Right cardiac atrium (tissue), 5 donors: ENCODE data around the gene CYP4F12. TPM values are rescaled to one million over a fixed set of nuclear protein-coding genes. Genes with fewer than 3 reads are reported as not detected.

ENCODE experiments used
- ATAC-seq, 2 donors: fragments of 200-7000 bp; cut with Tn5 transposase; one replicate each; pipeline versions ENCODE4 v1.8.0 to v1.9.1; 2020; ENCODE audit warnings: moderate library complexity in 2 of 2, mild to moderate bottlenecking in 1 of 2
- DNase-seq, 3 donors: peaks; one replicate each; pipeline ENCODE4 v3.0.0-alpha.2; 2020
- H3K27ac ChIP-seq: one replicate; pipeline ENCODE4 v1.5.1; 2013; ENCODE audit warnings: mild to moderate bottlenecking, low read length, control low read depth, moderate library complexity
- H3K27me3 ChIP-seq: one replicate; pipeline ENCODE4 v1.6.1; 2013; ENCODE audit not compliant: control insufficient read depth, insufficient read depth
- H3K4me1 ChIP-seq: one replicate; pipeline ENCODE4 v1.6.1; 2013; ENCODE audit warnings: low read length; ENCODE audit not compliant: control insufficient read depth, insufficient read depth
- H3K4me3 ChIP-seq: one replicate; pipeline ENCODE4 v1.5.1; 2013; ENCODE audit warnings: low read length, control low read depth
- H3K9me3 ChIP-seq: one replicate; pipeline ENCODE4 v1.6.1; 2013; ENCODE audit warnings: low read length; ENCODE audit not compliant: control insufficient read depth
- WGBS: extraction: QIAGEN DNeasy Blood & Tissue Kit; methylation state at CpG from one replicate; pipeline ENCODE4 v1.1.7; 2013; 5-methylcytosine and 5-hydroxymethylcytosine counted together
- intact Hi-C, 4 donors: fragments of 100-400 bp; cut with DNase I; formaldehyde crosslinking; loops; one replicate each; pipeline versions ENCODE4 v1.11.0 to v1.14.0; 2022 to 2023
- long read RNA-seq, 4 donors: library from polyadenylated mRNA; unstranded; transcript quantifications; one replicate each; pipeline ENCODE4 v2.0.0, GENCODE V29; 2020 to 2021
- polyA plus RNA-seq: library from polyadenylated mRNA; stranded (reverse); fragments of 200-250 nt; gene quantifications from one replicate; pipeline ENCODE4 v1.2.3, GENCODE V29; 2013
- total RNA-seq, 4 donors: library from RNA; stranded (reverse); fragmentation: NEBNext Ultra II Directional; extraction: Animal tissue kit (Norgen Biotek cat#: 25700); gene quantifications; one replicate each; pipeline ENCODE4 v1.2.1, GENCODE V29; 2021
- donor health status: healthy with polysubstance abuse.
- donor health status: DM: no; HTN: yes; CAD: no.
- donor health status: DM: no; HTN: no; CAD: no.
- donor health status: DM: no; HTN: yes; CAD: no; lungs with severe emphysema.
- donor health status: DM: yes; HTN: yes; CAD: no.

CYP4F12 gene
- total RNA-seq, result 1 to 10 TPM; 4.5 to 8.3 (median 7.8) TPM
- polyA plus RNA-seq, result 6.3 TPM
- long read RNA-seq, donor 1, partial matches to known transcripts, result 0 of 7 reads
- long read RNA-seq, donor 1, other reads (novel, unspliced or antisense), result 7 of 7 reads
- long read RNA-seq, donor 2, partial matches to known transcripts, result 0 of 4 reads
- long read RNA-seq, donor 2, other reads (novel, unspliced or antisense), result 2 of 4 reads
- long read RNA-seq, donor 3, partial matches to known transcripts, result 2 of 13 reads
- long read RNA-seq, donor 3, other reads (novel, unspliced or antisense), result 10 of 13 reads
- long read RNA-seq, donor 4, partial matches to known transcripts, result 0 of 2 reads
- long read RNA-seq, donor 4, other reads (novel, unspliced or antisense), result 2 of 2 reads

GRCh38 chr19:15672580-15673175 is at the start of gene CYP4F12:
TSS of gene CYP4F12 (plus strand) at chr19:15673087. CDS start at chr19:15673530, 443 bp downstream.
- DNase-seq, result peak; percentile 92 to 96 (median 96)
- intact Hi-C loops, result loop anchor here in 1 of 4 donors (5.0 kb wide), 1 partner anchor 105 kb away; no protein-coding TSS in a partner anchor
- Histone ChIP-seq H3K4me1 (peaks cover 4% of the 10 kb centered on the region), H3K27me3 (no peaks in the 10 kb centered on the region), H3K27ac (peak within 1 kb of the TSS; percentile 57), H3K4me3 (peak within 1 kb of the TSS; percentile 4), H3K9me3 (no peaks in the 10 kb centered on the region)
- 9% methylated on average over 6 of the region's 6 CpGs for WGBS
- ATAC-seq, result peak; percentile 98

DNA sequence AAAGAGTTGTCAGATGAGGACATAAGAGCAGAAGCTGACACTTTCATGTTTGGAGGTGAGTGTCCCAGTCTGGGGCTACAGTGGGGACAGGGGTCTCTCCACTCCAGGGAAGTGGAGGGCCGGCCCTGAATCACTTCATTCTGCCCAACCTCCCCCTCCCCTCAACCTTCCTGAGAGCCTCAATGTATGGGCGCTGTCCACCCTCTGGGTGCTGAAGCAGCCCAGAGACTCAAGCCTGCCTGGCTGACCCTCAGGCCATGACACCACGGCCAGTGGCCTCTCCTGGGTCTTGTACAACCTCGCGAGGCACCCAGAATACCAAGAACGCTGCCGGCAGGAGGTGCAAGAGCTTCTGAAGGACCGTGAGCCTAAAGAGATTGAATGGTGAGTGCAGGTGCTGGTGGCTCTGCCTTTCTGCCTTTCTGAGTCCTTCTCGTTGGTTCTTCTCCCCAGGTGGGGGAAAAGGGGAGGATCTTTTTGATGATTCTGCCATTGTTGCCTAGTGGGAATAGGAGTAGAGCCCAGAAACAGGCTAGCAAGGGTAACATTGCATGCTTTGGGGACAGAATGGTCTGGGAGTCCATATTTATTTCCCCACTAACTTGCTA is 49.1 kb upstream of the CYP4F12 start:
- Histone ChIP-seq H3K27me3 (no peaks in the 10 kb centered on the region), H3K27ac (no peak overlapping the region), H3K9me3 (no peaks in the 10 kb centered on the region), H3K4me1 (no peaks in the 10 kb centered on the region), H3K4me3 (no peak overlapping the region)
- intact Hi-C loops, result loop anchor here in 1 of 4 donors (10.0 kb wide), 2 partner anchors 191 to 241 kb away; partner anchors contain the start of gene OR10H1
- DNase-seq (no peak), ATAC-seq (no peak)
- 9% methylated on average over 9 of the region's 9 CpGs for WGBS

- WGBS, result 55% methylated on average over 22 of the region's 22 CpGs
- no peak for ATAC-seq
- intact Hi-C loops, result loop anchor here in 2 of 4 donors (2.0 to 10.0 kb wide), 4 partner anchors 186 to 559 kb away; partner anchors contain the start of genes FAM32A (in 1 of the 2) and OR10H1 (in 1 of the 2)
- DNase-seq, result no peak
- no peaks in the 10 kb centered on the region for H3K4me1 ChIP-seq
- no peak overlapping the region for H3K4me3 ChIP-seq
- no peaks in the 10 kb centered on the region for H3K9me3 ChIP-seq
- no peak overlapping the region for H3K27ac ChIP-seq
- no peaks in the 10 kb centered on the region for H3K27me3 ChIP-seq
These were observed 44.5 kb upstream of the CYP4F12 start for GRCh38 chr19:15628236-15629002.

DNA sequence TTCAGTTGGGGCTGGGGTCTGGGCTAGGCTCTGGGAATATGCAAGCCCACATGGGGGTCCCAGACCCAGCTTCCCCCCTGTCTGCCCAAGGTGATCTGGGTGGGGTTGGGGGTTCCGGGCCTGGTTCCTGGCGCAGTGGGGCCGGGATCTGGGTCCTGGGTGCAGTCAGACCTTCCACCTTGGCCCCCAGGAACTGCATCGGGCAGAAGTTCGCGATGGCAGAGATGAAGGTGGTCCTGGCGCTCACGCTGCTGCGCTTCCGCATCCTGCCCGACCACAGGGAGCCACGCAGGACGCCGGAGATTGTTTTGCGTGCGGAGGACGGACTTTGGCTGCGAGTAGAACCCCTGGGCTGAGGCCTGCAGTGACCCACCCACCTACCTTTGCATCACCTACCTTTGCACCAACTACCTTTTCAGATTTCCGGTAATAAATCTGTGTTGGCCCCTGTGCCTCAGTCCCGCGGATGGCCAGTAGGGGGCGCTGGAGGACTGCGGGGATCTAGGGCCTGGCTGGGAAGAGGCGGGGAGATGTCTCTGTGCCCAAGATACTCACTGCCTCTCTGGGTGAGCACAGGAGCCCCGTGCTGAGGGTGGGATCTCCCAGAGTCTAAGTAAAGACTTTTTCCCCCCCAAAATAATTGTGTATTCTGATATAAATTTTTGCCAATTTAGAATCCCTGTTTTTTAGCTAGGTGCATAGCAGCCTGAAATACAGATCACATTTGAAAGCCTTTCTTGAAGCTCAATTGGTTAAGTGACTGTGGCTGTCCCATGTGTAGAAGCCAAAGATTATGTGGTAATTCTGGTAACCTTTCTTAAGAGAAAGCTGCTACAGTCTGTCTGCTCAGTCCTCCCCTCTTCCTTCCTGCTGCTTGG is 43.6 kb upstream of the CYP4F12 start:
- H3K27ac ChIP-seq, result no peak overlapping the region
- H3K4me3 ChIP-seq, result no peak overlapping the region
- intact Hi-C loops, result loop anchor here in 2 of 4 donors (2.0 to 10.0 kb wide), 4 partner anchors 186 to 558 kb away; partner anchors contain the start of genes FAM32A (in 1 of the 2) and OR10H1 (in 1 of the 2)

DNA sequence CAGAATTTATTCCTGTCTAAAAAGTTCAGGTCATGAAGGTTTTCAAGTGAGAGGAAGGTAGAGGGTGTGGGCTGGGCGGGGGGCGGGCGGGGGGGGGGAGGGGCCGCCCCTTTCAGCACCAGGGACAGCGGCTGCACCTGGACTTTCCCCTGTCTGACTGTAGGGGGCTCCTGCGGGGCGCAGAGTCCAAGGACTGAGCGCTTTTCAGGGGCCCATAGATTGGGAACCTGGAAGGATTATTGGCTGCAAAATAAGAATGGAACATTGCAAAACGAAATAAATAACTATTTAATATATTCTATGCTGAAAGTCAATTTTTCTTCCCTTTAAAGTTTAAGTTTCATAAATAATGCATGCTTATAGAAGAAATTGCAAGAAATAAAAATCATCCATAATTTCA is 41.1 kb upstream of the CYP4F12 start:
- DNase-seq (peak in 1 of 3 donors; percentile 53), ATAC-seq (no peak)
- H3K9me3 ChIP-seq, result no peaks in the 10 kb centered on the region
- intact Hi-C loops, result loop anchor here in 1 of 4 donors (10.0 kb wide), 1 partner anchor 183 kb away; the partner anchor contains the start of gene OR10H1
- no peak overlapping the region for H3K4me3 ChIP-seq
- no peaks in the 10 kb centered on the region for H3K27me3 ChIP-seq
- no peak overlapping the region for H3K27ac ChIP-seq
- WGBS, result 3% methylated on average over 9 of the region's 9 CpGs
- no peaks in the 10 kb centered on the region for H3K4me1 ChIP-seq

More for the DNA sequence above, 43.6 kb upstream of the CYP4F12 start:
- Histone ChIP-seq H3K4me1 (no peaks in the 10 kb centered on the region), H3K9me3 (no peaks in the 10 kb centered on the region), H3K27me3 (no peaks in the 10 kb centered on the region)
- peak; percentile 91 to 92 for ATAC-seq
- 15% methylated on average over 25 of the region's 25 CpGs for WGBS
- peak; percentile 76 to 92 (median 92) for DNase-seq

- 48% methylated on average over 5 of the region's 5 CpGs for WGBS
- H3K9me3 ChIP-seq, result no peaks in the 10 kb centered on the region
- no peaks in the 10 kb centered on the region for H3K27me3 ChIP-seq
- peak; percentile 23 to 28 for ATAC-seq
- H3K27ac ChIP-seq, result no peak overlapping the region
- no peak overlapping the region for H3K4me3 ChIP-seq
- intact Hi-C loops, result loop anchor here in 1 of 4 donors (10.0 kb wide), 1 partner anchor 182 kb away; the partner anchor contains the start of gene OR10H1
- H3K4me1 ChIP-seq, result no peaks in the 10 kb centered on the region
- DNase-seq, result no peak
These were observed 39.6 kb upstream of the CYP4F12 start for GRCh38 chr19:15633082-15633835.

- Histone ChIP-seq H3K27ac (no peak overlapping the region), H3K4me3 (no peak overlapping the region), H3K27me3 (no peaks in the 10 kb centered on the region), H3K4me1 (no peaks in the 10 kb centered on the region), H3K9me3 (no peaks in the 10 kb centered on the region)
- ATAC-seq (no peak), DNase-seq (no peak)
- intact Hi-C loops, result loop anchor here in 1 of 4 donors (10.0 kb wide), 1 partner anchor 181 kb away; the partner anchor contains the start of gene OR10H1
- 65% methylated on average over 3 of the region's 3 CpGs for WGBS
These were observed 38.8 kb upstream of the CYP4F12 start for GRCh38 chr19:15634105-15634504.

GRCh38 chr19:15635016-15635805 is 37.7 kb upstream of the CYP4F12 start:
- 62% methylated on average over 2 of the region's 2 CpGs for WGBS
- H3K27ac ChIP-seq, result no peak overlapping the region
- intact Hi-C loops, result loop anchor here in 1 of 4 donors (10.0 kb wide), 1 partner anchor 180 kb away; the partner anchor contains the start of gene OR10H1

More at GRCh38 chr19:15635016-15635805, 37.7 kb upstream of the CYP4F12 start:
- DNase-seq, result no peak
- Histone ChIP-seq H3K9me3 (no peaks in the 10 kb centered on the region), H3K27me3 (no peaks in the 10 kb centered on the region), H3K4me3 (no peak overlapping the region), H3K4me1 (no peaks in the 10 kb centered on the region)
- no peak for ATAC-seq
